A673 (cell line): ENCODE measurements around the gene PARD3.

ENCODE experiments used
- EZH2 ChIP-seq: fragments of 200-600 bp; sonication (generic); IDR thresholded peaks from 2 replicates; pipeline ENCODE4 v1.6.1; 2017; ENCODE audit warnings: borderline replicate concordance, low read depth, mild to moderate bottlenecking, mixed read lengths, antibody characterized with exemption, low read length; ENCODE audit not compliant: poor library complexity, severe bottlenecking
- TF ChIP-seq, protein P1 (sequence below): fragments of 300-800, 200-600 bp; sonication (generic); conservative IDR thresholded peaks from 2 replicates; pipeline ENCODE4 v1.5.1; 2017; ENCODE audit warnings: low read depth, mild to moderate bottlenecking, antibody characterized with exemption, low read length, moderate library complexity, mixed read lengths

DNA sequence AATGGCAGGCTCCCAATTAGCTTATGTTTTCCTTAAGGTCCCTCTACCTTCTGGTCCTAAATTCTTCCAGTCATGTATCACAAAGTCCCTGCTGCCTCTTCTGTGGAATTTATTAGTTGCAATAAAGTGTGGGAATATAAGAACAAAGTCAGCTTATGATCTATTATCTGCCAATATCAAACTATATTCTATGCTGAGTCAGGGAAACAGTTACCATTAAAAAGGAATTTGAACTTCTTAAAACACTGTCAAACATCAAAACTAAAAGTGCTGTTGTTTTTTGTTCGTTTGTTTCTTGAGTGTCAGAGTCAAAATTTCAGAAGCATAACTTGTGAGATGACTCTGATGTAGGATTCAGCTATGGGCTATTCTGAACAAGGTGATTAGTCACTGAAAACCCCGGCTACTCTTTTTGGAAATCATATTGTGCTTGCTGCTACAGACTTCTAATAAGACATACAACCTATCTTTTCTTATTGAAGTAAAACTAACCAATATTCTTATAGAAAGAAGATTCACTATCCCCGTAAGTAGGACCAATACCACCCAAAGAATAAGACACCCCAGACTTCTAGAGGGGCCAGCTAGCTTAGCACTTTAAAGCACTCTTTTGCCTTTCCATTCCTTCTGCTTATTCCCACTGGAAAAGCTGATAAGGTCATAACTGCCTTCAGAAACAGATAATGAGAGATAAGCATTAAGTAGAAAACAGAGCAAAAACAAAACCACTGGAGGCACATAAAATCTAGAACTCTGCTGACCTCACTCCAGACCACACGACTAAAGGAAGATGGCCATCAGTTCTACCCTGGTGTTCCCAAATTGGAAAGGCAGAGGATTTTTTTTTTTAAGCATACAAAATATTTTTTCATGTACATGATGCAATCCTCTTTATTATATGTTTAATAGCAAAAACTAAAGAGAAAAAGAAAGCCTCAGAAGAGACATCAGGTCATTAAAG lies 370.6 kb downstream of the PARD3 start:
- TF ChIP-seq, protein P1, sequence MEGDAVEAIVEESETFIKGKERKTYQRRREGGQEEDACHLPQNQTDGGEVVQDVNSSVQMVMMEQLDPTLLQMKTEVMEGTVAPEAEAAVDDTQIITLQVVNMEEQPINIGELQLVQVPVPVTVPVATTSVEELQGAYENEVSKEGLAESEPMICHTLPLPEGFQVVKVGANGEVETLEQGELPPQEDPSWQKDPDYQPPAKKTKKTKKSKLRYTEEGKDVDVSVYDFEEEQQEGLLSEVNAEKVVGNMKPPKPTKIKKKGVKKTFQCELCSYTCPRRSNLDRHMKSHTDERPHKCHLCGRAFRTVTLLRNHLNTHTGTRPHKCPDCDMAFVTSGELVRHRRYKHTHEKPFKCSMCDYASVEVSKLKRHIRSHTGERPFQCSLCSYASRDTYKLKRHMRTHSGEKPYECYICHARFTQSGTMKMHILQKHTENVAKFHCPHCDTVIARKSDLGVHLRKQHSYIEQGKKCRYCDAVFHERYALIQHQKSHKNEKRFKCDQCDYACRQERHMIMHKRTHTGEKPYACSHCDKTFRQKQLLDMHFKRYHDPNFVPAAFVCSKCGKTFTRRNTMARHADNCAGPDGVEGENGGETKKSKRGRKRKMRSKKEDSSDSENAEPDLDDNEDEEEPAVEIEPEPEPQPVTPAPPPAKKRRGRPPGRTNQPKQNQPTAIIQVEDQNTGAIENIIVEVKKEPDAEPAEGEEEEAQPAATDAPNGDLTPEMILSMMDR: no peak
- no peak for TF ChIP-seq EZH2
